Ishikawa (cell line): Measurements from ENCODE around the gene OBSCN.

ENCODE experiments used
- CEBPB ChIP-seq: IDR thresholded peaks from 2 replicates; pipeline ENCODE4 v1.6.1; 2012
- CREB1 ChIP-seq: IDR thresholded peaks from 2 replicates; pipeline ENCODE4 v1.6.1; 2012; ENCODE audit warnings: low read depth
- EGR1 ChIP-seq: IDR thresholded peaks from 2 replicates; pipeline ENCODE4 v1.6.1; 2012
- EP300 ChIP-seq: IDR thresholded peaks from 2 replicates; pipeline ENCODE4 v1.6.1; 2012; ENCODE audit warnings: borderline replicate concordance
- FOXM1 ChIP-seq: IDR thresholded peaks from 2 replicates; pipeline ENCODE4 v1.6.1; 2012; ENCODE audit warnings: low read depth, borderline replicate concordance
- NFIC ChIP-seq: IDR thresholded peaks from 2 replicates; pipeline ENCODE4 v1.6.1; 2012
- RAD21 ChIP-seq: IDR thresholded peaks from 2 replicates; pipeline ENCODE4 v1.6.1; 2012; ENCODE audit warnings: low read depth
- TAF1 ChIP-seq: IDR thresholded peaks from 2 replicates; pipeline ENCODE4 v1.6.1; 2012; ENCODE audit warnings: low read depth, mild to moderate bottlenecking
- TCF12 ChIP-seq: IDR thresholded peaks from 2 replicates; pipeline ENCODE4 v1.6.1; 2012; ENCODE audit warnings: low read depth
- TEAD4 ChIP-seq: IDR thresholded peaks from 2 replicates; pipeline ENCODE4 v1.6.1; 2012
- YY1 ChIP-seq: IDR thresholded peaks from 2 replicates; pipeline ENCODE4 v1.6.1; 2012; ENCODE audit warnings: low read depth
- ZBTB7A ChIP-seq: IDR thresholded peaks from 2 replicates; pipeline ENCODE4 v1.6.1; 2012; ENCODE audit warnings: low read depth
- TF ChIP-seq, protein P1 (sequence below): IDR thresholded peaks from 2 replicates; pipeline ENCODE4 v1.6.1; 2012; ENCODE audit warnings: low read depth, mild to moderate bottlenecking
- TF ChIP-seq, protein P2 (sequence below): IDR thresholded peaks from 2 replicates; pipeline ENCODE4 v1.6.1; 2012
- TF ChIP-seq, protein P3 (sequence below): IDR thresholded peaks from 2 replicates; pipeline ENCODE4 v1.6.1; 2012

The OBSCN gene

DNA sequence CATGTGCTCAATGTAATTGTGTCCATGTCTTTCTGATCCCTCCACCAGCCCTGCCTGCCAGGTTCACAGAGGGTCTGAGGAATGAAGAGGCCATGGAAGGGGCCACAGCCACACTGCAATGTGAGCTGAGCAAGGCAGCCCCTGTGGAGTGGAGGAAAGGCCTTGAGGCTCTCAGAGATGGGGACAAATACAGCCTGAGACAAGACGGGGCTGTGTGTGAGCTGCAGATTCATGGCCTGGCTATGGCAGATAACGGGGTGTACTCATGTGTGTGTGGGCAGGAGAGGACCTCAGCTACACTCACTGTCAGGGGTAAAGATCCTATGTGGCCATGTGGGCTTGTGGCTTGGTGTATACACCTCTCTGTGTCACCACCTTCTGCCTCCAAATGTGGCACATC, 91.4 kb downstream of the OBSCN start:
- no peak for TF ChIP-seq YY1
- no peak for TF ChIP-seq TEAD4
- TF ChIP-seq TCF12: no peak
- TF ChIP-seq, protein P1, sequence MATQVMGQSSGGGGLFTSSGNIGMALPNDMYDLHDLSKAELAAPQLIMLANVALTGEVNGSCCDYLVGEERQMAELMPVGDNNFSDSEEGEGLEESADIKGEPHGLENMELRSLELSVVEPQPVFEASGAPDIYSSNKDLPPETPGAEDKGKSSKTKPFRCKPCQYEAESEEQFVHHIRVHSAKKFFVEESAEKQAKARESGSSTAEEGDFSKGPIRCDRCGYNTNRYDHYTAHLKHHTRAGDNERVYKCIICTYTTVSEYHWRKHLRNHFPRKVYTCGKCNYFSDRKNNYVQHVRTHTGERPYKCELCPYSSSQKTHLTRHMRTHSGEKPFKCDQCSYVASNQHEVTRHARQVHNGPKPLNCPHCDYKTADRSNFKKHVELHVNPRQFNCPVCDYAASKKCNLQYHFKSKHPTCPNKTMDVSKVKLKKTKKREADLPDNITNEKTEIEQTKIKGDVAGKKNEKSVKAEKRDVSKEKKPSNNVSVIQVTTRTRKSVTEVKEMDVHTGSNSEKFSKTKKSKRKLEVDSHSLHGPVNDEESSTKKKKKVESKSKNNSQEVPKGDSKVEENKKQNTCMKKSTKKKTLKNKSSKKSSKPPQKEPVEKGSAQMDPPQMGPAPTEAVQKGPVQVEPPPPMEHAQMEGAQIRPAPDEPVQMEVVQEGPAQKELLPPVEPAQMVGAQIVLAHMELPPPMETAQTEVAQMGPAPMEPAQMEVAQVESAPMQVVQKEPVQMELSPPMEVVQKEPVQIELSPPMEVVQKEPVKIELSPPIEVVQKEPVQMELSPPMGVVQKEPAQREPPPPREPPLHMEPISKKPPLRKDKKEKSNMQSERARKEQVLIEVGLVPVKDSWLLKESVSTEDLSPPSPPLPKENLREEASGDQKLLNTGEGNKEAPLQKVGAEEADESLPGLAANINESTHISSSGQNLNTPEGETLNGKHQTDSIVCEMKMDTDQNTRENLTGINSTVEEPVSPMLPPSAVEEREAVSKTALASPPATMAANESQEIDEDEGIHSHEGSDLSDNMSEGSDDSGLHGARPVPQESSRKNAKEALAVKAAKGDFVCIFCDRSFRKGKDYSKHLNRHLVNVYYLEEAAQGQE: no peak
- TF ChIP-seq EGR1: no peak
- TF ChIP-seq RAD21: no peak
- TF ChIP-seq TAF1: no peak
- no peak for TF ChIP-seq NFIC
- TF ChIP-seq ZBTB7A: no peak
- TF ChIP-seq CEBPB: no peak
- no peak for TF ChIP-seq FOXM1
- TF ChIP-seq, protein P2, sequence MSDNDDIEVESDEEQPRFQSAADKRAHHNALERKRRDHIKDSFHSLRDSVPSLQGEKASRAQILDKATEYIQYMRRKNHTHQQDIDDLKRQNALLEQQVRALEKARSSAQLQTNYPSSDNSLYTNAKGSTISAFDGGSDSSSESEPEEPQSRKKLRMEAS: no peak
- TF ChIP-seq, protein P3, sequence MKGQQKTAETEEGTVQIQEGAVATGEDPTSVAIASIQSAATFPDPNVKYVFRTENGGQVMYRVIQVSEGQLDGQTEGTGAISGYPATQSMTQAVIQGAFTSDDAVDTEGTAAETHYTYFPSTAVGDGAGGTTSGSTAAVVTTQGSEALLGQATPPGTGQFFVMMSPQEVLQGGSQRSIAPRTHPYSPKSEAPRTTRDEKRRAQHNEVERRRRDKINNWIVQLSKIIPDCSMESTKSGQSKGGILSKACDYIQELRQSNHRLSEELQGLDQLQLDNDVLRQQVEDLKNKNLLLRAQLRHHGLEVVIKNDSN: no peak
- no peak for TF ChIP-seq CREB1
- no peak for TF ChIP-seq EP300

- TF ChIP-seq, protein P1: no peak
- TF ChIP-seq, protein P3: no peak
- TF ChIP-seq ZBTB7A: no peak
Measured at GRCh38 chr1:228299901-228300300, 92.1 kb downstream of the OBSCN start.

- no peak for TF ChIP-seq FOXM1
- no peak for TF ChIP-seq EP300
- TF ChIP-seq, protein P1: no peak
- no peak for TF ChIP-seq YY1
- TF ChIP-seq TCF12: no peak
- TF ChIP-seq, protein P2: no peak
- TF ChIP-seq CEBPB: no peak
- TF ChIP-seq TEAD4: no peak
- TF ChIP-seq, protein P3: no peak
- no peak for TF ChIP-seq RAD21
- TF ChIP-seq CREB1: no peak
- TF ChIP-seq EGR1: no peak
- TF ChIP-seq ZBTB7A: no peak
- no peak for TF ChIP-seq TAF1
- no peak for TF ChIP-seq NFIC
Measured at GRCh38 chr1:228302086-228302485, 94.2 kb downstream of the OBSCN start.

GRCh38 chr1:228303596-228303995, 95.8 kb downstream of the OBSCN start:
- no peak for TF ChIP-seq EP300
- no peak for TF ChIP-seq EGR1
- no peak for TF ChIP-seq RAD21
- no peak for TF ChIP-seq CREB1
- no peak for TF ChIP-seq TCF12
- no peak for TF ChIP-seq TEAD4
- TF ChIP-seq CEBPB: no peak
- no peak for TF ChIP-seq YY1
- TF ChIP-seq, protein P2: no peak
- no peak for TF ChIP-seq TAF1
- TF ChIP-seq, protein P3: no peak
- no peak for TF ChIP-seq NFIC
- TF ChIP-seq, protein P1: no peak
- TF ChIP-seq ZBTB7A: no peak
- TF ChIP-seq FOXM1: no peak
